Breast epithelium (tissue), 4 donors: ENCODE results near the gene ZNF691. TPM values are rescaled to one million over a fixed set of nuclear protein-coding genes. Genes with fewer than 3 reads are reported as not detected.
"Not testable (repeated sequence)": the region's sequence is repeated elsewhere in the genome, so short reads cannot be mapped to it uniquely, and the experiment has no call there.

Experiments used
- DNase-seq, 2 donors: peaks; one replicate each; pipeline ENCODE4 v3.0.0-alpha.2; 2019; ENCODE audit warnings: low spot score in 2 of 2
- H3K27ac ChIP-seq, 2 donors: fragments of 200-600 bp; sonication (generic) in 1 of 2; one replicate each; pipeline ENCODE4 v1.5.1; 2016 to 2019; ENCODE audit warnings: mild to moderate bottlenecking in 1 of 2
- H3K27me3 ChIP-seq, 2 donors: fragments of 200-600 bp; sonication (generic) in 1 of 2; one replicate each; pipeline versions ENCODE4 v1.5.1 to v1.6.0; 2017 to 2019; ENCODE audit warnings: control low read depth in 1 of 2, mild to moderate bottlenecking in 1 of 2
- H3K36me3 ChIP-seq: fragments of 200-600 bp; one replicate; pipeline ENCODE4 v1.5.1; 2019
- H3K4me1 ChIP-seq, 2 donors: fragments of 200-600 bp; sonication (generic); one replicate each; pipeline ENCODE4 v1.5.1; 2016 to 2019; ENCODE audit warnings: control low read depth in 1 of 2
- H3K4me3 ChIP-seq, 3 donors: fragments of 200-600 bp; sonication (generic); 1 replicate in 2 of 3; 2 replicates in 1 of 3; pipeline ENCODE4 v1.5.1; 2016 to 2019; ENCODE audit warnings: mild to moderate bottlenecking in 3 of 3, moderate library complexity in 2 of 3
- H3K9me3 ChIP-seq, 2 donors: fragments of 200-600 bp; sonication (generic) in 1 of 2; one replicate each; pipeline ENCODE4 v1.5.1; 2016 to 2019; ENCODE audit warnings: control low read depth in 1 of 2
- POLR2A ChIP-seq: fragments of 450-650 bp; IDR thresholded peaks from one replicate; pipeline ENCODE4 v1.6.1; 2016; ENCODE audit warnings: antibody characterized with exemption, mild to moderate bottlenecking, moderate library complexity
- POLR2AphosphoS5 ChIP-seq, 3 donors: sonication (generic); formaldehyde crosslinking; IDR thresholded peaks; one replicate each; pipeline ENCODE4 v1.6.1; 2017; ENCODE audit warnings: antibody characterized with exemption in 3 of 3
- intact Hi-C: fragments of 100-400 bp; cut with DNase I; formaldehyde crosslinking; loops from one replicate; pipeline ENCODE4 v1.15.1; 2023; ENCODE audit warnings: low total_unique reads
- total RNA-seq, 3 donors: library from RNA; depleted of rRNA; stranded (reverse); fragments of >200 nt; gene quantifications; one replicate each; pipeline ENCODE4 v1.1.0, GENCODE V29; 2016
- TF ChIP-seq, protein P1 (sequence below), 3 donors: fragments of 450-650 bp; IDR thresholded peaks; one replicate each; pipeline ENCODE4 v1.5.1; 2016 to 2017; ENCODE audit warnings: antibody characterized with exemption in 3 of 3, mild to moderate bottlenecking in 3 of 3, moderate library complexity in 3 of 3

Gene ZNF691
- total RNA-seq, 3 donors from 2014 or later: 5.8 to 18.4 (median 10.5) TPM

DNA sequence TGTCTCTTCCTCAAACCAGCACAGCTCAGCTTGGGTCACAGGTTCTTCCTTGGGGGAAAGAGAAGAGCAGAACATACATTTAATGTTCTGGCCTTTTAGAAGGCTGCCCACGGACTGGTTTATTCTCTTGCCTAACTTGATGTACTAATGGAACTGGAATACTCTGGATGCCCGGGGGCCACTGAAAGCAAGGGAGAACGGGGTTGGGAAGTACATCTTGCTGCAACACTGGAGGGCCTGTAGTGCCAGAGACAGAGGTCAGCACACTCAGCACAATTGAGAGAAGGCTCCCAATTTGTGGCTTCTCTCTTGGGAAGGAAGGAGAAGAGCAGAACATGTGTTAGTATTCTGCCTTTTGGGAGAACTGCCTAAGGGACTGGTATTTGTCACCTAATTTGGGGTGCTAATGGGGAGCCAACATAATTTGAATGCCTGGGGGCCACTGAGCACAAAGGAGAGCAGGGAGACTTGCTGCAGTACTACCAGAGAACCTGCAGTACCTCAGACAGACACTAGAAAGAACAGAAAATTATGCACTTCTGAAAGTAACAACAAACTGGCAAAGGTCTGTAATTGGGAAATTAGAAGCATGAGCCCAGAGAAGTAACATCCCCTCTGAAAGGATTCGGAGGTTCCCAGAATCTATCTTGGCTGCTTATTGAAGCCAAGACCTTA, 14.1 kb downstream of the ZNF691 start:
- intact Hi-C loops: no loop called here
- Histone ChIP-seq H3K4me3 (no peak overlapping the region), H3K9me3 (no peaks in the 10 kb centered on the region), H3K36me3 (no peaks in the 10 kb centered on the region), H3K27ac (no peak overlapping the region), H3K4me1 (no peaks in the 10 kb centered on the region), H3K27me3 (no peaks in the 10 kb centered on the region)
- no peak for DNase-seq
- TF ChIP-seq POLR2AphosphoS5 (IDR thresholded peaks at IDR 0.05) (no peak), POLR2A (no peak)
- TF ChIP-seq, protein P1, sequence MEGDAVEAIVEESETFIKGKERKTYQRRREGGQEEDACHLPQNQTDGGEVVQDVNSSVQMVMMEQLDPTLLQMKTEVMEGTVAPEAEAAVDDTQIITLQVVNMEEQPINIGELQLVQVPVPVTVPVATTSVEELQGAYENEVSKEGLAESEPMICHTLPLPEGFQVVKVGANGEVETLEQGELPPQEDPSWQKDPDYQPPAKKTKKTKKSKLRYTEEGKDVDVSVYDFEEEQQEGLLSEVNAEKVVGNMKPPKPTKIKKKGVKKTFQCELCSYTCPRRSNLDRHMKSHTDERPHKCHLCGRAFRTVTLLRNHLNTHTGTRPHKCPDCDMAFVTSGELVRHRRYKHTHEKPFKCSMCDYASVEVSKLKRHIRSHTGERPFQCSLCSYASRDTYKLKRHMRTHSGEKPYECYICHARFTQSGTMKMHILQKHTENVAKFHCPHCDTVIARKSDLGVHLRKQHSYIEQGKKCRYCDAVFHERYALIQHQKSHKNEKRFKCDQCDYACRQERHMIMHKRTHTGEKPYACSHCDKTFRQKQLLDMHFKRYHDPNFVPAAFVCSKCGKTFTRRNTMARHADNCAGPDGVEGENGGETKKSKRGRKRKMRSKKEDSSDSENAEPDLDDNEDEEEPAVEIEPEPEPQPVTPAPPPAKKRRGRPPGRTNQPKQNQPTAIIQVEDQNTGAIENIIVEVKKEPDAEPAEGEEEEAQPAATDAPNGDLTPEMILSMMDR (IDR thresholded peaks at IDR 0.05): no peak

DNA sequence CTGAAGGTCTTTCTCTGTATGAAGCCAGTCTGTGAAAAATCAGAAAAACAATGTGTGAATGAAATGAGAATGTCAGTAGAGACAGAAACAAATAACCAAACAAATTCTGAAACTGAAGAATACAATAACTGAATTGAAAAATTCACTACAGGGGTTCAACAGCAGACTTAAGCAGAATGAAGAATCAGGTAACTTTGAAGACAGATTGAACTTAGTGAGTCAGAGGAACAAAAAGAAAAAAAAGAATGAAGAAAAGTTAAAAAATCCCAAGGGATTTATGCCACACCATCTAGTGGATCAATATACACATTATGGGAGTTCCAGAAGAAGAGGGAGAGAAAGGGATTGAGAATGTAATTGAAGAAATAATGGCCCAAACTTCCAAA, 14.6 kb downstream of the ZNF691 start:
- no peak for DNase-seq
- intact Hi-C loops: no loop called here

DNA sequence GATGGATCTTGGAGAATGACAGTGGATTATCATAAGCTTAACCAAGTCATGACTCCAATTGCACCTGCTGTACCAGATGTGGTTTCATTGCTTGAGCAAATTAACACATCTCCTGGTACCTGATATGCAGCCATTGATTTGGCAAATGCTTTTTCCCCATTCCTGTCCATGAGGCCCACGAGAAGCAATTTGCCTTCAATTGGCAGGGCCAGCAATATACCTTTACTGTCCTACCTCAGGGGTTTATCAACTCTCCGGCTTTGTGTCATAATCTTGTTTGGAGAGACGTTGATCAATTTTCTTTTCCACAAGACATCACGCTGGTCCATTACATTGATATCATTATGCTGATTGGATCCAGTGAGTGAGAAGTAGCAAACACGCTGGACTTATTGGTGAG, 20.1 kb downstream of the ZNF691 start:
- H3K36me3 ChIP-seq: no peaks in the 10 kb centered on the region
- TF ChIP-seq, protein P1 (IDR thresholded peaks at IDR 0.05): no peak
- no peak for TF ChIP-seq POLR2AphosphoS5 (IDR thresholded peaks at IDR 0.05)
- no peak for TF ChIP-seq POLR2A
- intact Hi-C loops: no loop called here
- H3K9me3 ChIP-seq: no peaks in the 10 kb centered on the region
- no peak overlapping the region for H3K27ac ChIP-seq
- H3K4me3 ChIP-seq: no peak overlapping the region
- no peaks in the 10 kb centered on the region for H3K27me3 ChIP-seq
- no peaks in the 10 kb centered on the region for H3K4me1 ChIP-seq
- no peak for DNase-seq

More for the DNA sequence above, 14.6 kb downstream of the ZNF691 start:
- H3K27me3 ChIP-seq: no peaks in the 10 kb centered on the region
- no peaks in the 10 kb centered on the region for H3K36me3 ChIP-seq
- TF ChIP-seq POLR2A: no peak
- TF ChIP-seq, protein P1 (IDR thresholded peaks at IDR 0.05): no peak
- no peak for TF ChIP-seq POLR2AphosphoS5 (IDR thresholded peaks at IDR 0.05)
- H3K4me1 ChIP-seq: no peaks in the 10 kb centered on the region
- no peaks in the 10 kb centered on the region for H3K9me3 ChIP-seq
- H3K4me3 ChIP-seq: no peak overlapping the region
- H3K27ac ChIP-seq: no peak overlapping the region

DNA sequence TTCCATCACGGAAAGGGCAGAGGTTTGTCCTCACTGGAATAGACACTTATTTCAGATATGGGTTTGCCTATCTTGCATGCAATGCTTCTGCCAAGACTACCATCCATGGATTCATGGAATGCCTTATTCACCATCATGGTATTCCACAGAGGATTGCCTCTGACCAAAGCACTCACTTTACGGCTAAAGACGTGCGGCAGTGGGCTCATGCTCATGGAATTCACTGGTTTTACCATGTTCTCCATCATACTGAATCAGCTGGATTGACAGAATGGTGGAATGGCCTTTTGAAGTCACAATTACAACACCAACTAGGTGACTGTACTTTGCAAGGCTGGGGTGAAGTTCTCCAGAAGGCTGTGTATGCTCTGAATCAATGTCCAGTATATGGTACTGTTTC, 22.1 kb downstream of the ZNF691 start:
- intact Hi-C loops, H3K4me3 ChIP-seq, H3K27ac ChIP-seq, H3K27me3 ChIP-seq, H3K36me3 ChIP-seq, H3K4me1 ChIP-seq, DNase-seq, H3K9me3 ChIP-seq: not testable (repeated sequence)

DNA sequence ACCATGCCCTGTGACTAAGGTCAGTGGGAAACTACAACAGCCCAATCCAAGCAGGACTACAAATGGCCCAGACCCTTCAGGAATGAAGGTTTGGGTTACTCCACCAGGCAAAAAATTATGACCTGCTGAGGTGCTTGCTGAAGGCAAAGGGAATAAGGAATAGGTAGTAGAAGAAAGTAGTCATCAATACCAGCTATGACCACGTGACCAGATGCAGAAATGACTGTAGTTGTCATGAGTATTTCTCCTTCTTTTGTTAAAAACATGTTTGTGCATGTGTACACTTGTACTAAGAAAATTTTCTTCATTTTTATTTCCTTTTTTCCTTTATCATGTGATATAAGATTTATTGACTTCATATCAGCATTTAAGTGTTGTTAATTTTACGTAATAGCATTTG, 22.8 kb downstream of the ZNF691 start:
- H3K4me3 ChIP-seq, H3K9me3 ChIP-seq, H3K27ac ChIP-seq, H3K27me3 ChIP-seq, H3K4me1 ChIP-seq, H3K36me3 ChIP-seq, DNase-seq, intact Hi-C loops: not testable (repeated sequence)

DNA sequence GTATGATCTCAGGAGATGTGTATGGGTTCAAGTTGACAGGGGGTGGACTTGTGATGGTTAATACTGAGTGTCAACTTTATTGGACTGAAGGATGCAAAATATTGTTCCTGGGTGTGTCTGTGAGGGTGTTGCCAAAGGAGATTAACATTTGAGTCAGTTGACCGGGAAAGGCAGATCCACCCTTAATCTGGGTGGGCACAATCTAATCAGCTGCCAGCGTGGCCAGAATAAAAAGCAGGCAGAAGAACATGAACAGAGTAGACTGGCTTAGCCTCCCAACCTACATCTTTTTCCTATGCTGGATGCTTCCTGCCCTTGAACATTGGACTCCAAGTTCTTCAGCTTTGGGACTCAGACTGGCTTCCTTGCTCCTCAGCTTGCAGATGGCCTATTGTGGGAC, 23.3 kb downstream of the ZNF691 start:
- H3K36me3 ChIP-seq, H3K4me1 ChIP-seq, H3K27ac ChIP-seq, intact Hi-C loops, H3K9me3 ChIP-seq, DNase-seq, H3K27me3 ChIP-seq, H3K4me3 ChIP-seq: not testable (repeated sequence)

DNA sequence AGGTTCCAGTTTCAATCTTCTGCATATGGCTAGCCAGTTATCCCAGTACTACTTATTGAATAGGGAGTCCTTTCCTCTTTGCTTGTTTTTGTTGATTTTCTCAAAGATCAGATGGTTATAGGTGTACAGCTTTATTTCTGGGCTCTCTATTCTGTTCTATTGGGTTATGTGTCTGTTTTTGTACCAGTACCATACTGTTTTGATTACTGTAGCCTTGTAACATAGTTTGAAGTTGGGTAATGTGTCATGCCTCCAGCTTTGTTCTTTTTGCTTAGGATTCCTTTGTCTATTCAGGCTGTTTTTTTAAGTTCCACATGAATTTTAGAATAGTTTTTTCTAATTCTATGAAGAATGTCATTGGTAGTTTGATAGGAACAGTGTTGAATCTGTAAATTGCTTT, 26.7 kb downstream of the ZNF691 start:
- H3K4me3 ChIP-seq, H3K36me3 ChIP-seq, H3K27ac ChIP-seq, intact Hi-C loops, H3K4me1 ChIP-seq, DNase-seq, H3K27me3 ChIP-seq, H3K9me3 ChIP-seq: not testable (repeated sequence)
